Neural cell (in vitro differentiated cells): ENCODE measurements around the gene ALDH9A1.

Experiments
- EP300 ChIP-seq: fragments of 450-650 bp; conservative IDR thresholded peaks from 2 replicates; pipeline ENCODE4 v1.6.1; 2014; ENCODE audit warnings: antibody characterized with exemption, mild to moderate bottlenecking, moderate library complexity; ENCODE audit not compliant: poor library complexity, severe bottlenecking
- EZH2 ChIP-seq: fragments of 200-600, 300-800 bp; shearing (Covaris generic), sonication (generic); IDR thresholded peaks from 2 replicates; pipeline ENCODE4 v1.6.1; 2014; ENCODE audit warnings: antibody characterized with exemption, low read length, borderline replicate concordance, mild to moderate bottlenecking; ENCODE audit not compliant: insufficient read depth, poor library complexity, severe bottlenecking
- MXI1 ChIP-seq: fragments of 450-650 bp; conservative IDR thresholded peaks from 2 replicates; pipeline ENCODE4 v1.6.1; 2014; ENCODE audit warnings: antibody characterized with exemption, mild to moderate bottlenecking; ENCODE audit not compliant: poor library complexity, severe bottlenecking
- POLR2AphosphoS5 ChIP-seq: IDR thresholded peaks from 2 replicates; pipeline ENCODE4 v1.6.1; 2012
- RAD21 ChIP-seq: fragments of 450-650 bp; conservative IDR thresholded peaks from 2 replicates; pipeline ENCODE4 v1.6.1; 2014; ENCODE audit warnings: antibody characterized with exemption, mild to moderate bottlenecking, moderate library complexity
- SMC3 ChIP-seq: fragments of 450-650 bp; conservative IDR thresholded peaks from 2 replicates; pipeline ENCODE4 v1.6.1; 2014; ENCODE audit warnings: antibody characterized with exemption, mild to moderate bottlenecking, moderate library complexity; ENCODE audit not compliant: poor library complexity
- TAF1 ChIP-seq: IDR thresholded peaks from 2 replicates; pipeline ENCODE4 v1.6.1; 2012; ENCODE audit warnings: low read depth
- TF ChIP-seq, protein P1 (sequence below): fragments of 450-650 bp; IDR thresholded peaks from 2 replicates; pipeline ENCODE4 v1.5.1; 2014; ENCODE audit warnings: antibody characterized with exemption, mild to moderate bottlenecking, moderate library complexity; ENCODE audit not compliant: poor library complexity, severe bottlenecking
- TF ChIP-seq, protein P2 (sequence below): IDR thresholded peaks from 2 replicates; pipeline ENCODE4 v1.6.1; 2012; ENCODE audit warnings: borderline replicate concordance

DNA sequence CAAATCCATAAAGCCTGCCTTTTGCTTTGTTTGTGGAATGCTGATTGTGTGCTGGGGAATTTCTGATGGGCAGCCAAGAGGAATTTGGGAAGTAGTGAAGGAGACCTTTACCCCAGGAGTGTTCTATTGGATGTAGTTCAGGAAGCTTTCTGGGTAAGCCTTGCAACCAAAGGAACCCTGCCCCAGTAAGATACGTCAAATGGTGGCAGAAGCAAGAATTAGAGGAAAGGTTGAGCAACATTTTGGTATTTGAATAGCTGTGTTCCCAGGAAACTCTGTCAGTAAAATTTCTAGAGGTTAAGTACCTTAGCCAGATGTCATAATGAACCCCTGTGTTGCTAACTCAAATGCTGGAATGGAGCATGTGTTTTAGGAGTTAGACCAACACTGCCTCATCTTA, 60.9 kb downstream of the ALDH9A1 start:
- TF ChIP-seq EZH2, result no peak
- TF ChIP-seq, protein P1, sequence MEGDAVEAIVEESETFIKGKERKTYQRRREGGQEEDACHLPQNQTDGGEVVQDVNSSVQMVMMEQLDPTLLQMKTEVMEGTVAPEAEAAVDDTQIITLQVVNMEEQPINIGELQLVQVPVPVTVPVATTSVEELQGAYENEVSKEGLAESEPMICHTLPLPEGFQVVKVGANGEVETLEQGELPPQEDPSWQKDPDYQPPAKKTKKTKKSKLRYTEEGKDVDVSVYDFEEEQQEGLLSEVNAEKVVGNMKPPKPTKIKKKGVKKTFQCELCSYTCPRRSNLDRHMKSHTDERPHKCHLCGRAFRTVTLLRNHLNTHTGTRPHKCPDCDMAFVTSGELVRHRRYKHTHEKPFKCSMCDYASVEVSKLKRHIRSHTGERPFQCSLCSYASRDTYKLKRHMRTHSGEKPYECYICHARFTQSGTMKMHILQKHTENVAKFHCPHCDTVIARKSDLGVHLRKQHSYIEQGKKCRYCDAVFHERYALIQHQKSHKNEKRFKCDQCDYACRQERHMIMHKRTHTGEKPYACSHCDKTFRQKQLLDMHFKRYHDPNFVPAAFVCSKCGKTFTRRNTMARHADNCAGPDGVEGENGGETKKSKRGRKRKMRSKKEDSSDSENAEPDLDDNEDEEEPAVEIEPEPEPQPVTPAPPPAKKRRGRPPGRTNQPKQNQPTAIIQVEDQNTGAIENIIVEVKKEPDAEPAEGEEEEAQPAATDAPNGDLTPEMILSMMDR, result no peak
- TF ChIP-seq EP300, result no peak
- TF ChIP-seq, protein P2, sequence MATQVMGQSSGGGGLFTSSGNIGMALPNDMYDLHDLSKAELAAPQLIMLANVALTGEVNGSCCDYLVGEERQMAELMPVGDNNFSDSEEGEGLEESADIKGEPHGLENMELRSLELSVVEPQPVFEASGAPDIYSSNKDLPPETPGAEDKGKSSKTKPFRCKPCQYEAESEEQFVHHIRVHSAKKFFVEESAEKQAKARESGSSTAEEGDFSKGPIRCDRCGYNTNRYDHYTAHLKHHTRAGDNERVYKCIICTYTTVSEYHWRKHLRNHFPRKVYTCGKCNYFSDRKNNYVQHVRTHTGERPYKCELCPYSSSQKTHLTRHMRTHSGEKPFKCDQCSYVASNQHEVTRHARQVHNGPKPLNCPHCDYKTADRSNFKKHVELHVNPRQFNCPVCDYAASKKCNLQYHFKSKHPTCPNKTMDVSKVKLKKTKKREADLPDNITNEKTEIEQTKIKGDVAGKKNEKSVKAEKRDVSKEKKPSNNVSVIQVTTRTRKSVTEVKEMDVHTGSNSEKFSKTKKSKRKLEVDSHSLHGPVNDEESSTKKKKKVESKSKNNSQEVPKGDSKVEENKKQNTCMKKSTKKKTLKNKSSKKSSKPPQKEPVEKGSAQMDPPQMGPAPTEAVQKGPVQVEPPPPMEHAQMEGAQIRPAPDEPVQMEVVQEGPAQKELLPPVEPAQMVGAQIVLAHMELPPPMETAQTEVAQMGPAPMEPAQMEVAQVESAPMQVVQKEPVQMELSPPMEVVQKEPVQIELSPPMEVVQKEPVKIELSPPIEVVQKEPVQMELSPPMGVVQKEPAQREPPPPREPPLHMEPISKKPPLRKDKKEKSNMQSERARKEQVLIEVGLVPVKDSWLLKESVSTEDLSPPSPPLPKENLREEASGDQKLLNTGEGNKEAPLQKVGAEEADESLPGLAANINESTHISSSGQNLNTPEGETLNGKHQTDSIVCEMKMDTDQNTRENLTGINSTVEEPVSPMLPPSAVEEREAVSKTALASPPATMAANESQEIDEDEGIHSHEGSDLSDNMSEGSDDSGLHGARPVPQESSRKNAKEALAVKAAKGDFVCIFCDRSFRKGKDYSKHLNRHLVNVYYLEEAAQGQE, result no peak
- no peak for TF ChIP-seq POLR2AphosphoS5
- TF ChIP-seq MXI1, result no peak
- TF ChIP-seq SMC3, result no peak
- TF ChIP-seq RAD21, result no peak
- TF ChIP-seq TAF1, result no peak
